Lower lobe of right lung (tissue), 2 donors: ENCODE results near the gene PAAF1. TPM values are rescaled to one million over a fixed set of nuclear protein-coding genes. Genes with fewer than 3 reads are reported as not detected.

Source experiments
- ATAC-seq, 2 donors: fragments of 200-7000 bp; cut with Tn5 transposase; one replicate each; pipeline ENCODE4 v1.9.1; 2020 to 2022; ENCODE audit warnings: mild to moderate bottlenecking in 2 of 2, moderate library complexity in 2 of 2
- DNase-seq: peaks from one replicate; pipeline ENCODE4 v3.0.0-alpha.2; 2020
- H3K27ac ChIP-seq: fragments of 200-600 bp; one replicate; pipeline ENCODE4 v1.8.0; 2022
- H3K27me3 ChIP-seq: fragments of 200-600 bp; one replicate; pipeline ENCODE4 v1.8.0; 2022; ENCODE audit warnings: low read depth
- H3K36me3 ChIP-seq: fragments of 200-600 bp; one replicate; pipeline ENCODE4 v1.8.0; 2022; ENCODE audit warnings: mild to moderate bottlenecking
- H3K4me1 ChIP-seq: fragments of 200-600 bp; one replicate; pipeline ENCODE4 v1.8.0; 2022
- H3K4me3 ChIP-seq: fragments of 200-600 bp; one replicate; pipeline ENCODE4 v1.8.0; 2022; ENCODE audit warnings: mild to moderate bottlenecking
- H3K9me3 ChIP-seq: fragments of 200-600 bp; one replicate; pipeline ENCODE4 v1.8.0; 2022
- intact Hi-C: fragments of 100-400 bp; cut with DNase I; formaldehyde crosslinking; loops from one replicate; pipeline ENCODE4 v1.11.0; 2022
- total RNA-seq: library from RNA; stranded (reverse); fragmentation: NEBNext Ultra II Directional; extraction: Animal tissue kit (Norgen Biotek cat#: 25700); gene quantifications from one replicate; pipeline ENCODE4 v1.2.1, GENCODE V29; 2021
- TF ChIP-seq, protein P1 (sequence below): fragments of 200-600 bp; IDR thresholded peaks from one replicate; pipeline ENCODE4 v1.8.0; 2022; ENCODE audit warnings: antibody characterized with exemption, mild to moderate bottlenecking
- donor health status: DM: no; HTN: yes; CAD: no; lungs with severe emphysema.

The PAAF1 gene
- total RNA-seq, 1 donor from 2014 or later: 15.2 TPM

DNA sequence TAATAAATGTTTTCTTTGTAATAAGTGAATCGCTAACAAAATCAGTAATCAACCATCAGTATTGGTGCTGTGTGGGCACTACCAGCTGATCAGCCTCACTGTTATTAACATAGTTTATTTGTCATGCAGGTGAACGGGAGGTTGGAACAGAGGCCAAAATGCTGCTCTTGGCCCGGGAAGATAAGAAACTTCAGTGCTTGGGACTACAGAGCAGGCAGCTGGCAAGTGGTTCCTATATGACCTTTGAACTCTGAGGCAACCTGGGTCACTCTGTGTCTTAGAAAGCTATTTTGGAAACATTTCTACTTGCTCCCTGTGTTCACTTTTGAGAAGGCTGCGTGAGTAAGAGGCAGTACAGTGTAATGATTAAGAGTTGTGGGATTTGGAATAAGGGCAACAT, 37.5 kb downstream of the PAAF1 start:
- Histone ChIP-seq H3K36me3 (peaks cover 96% of the 10 kb centered on the region), H3K4me1 (no peaks in the 10 kb centered on the region), H3K27ac (no peak overlapping the region), H3K27me3 (no peaks in the 10 kb centered on the region), H3K9me3 (no peaks in the 10 kb centered on the region), H3K4me3 (no peak overlapping the region)
- ATAC-seq (no peak), DNase-seq (no peak)
- intact Hi-C loops: no loop called here
- TF ChIP-seq, protein P1, sequence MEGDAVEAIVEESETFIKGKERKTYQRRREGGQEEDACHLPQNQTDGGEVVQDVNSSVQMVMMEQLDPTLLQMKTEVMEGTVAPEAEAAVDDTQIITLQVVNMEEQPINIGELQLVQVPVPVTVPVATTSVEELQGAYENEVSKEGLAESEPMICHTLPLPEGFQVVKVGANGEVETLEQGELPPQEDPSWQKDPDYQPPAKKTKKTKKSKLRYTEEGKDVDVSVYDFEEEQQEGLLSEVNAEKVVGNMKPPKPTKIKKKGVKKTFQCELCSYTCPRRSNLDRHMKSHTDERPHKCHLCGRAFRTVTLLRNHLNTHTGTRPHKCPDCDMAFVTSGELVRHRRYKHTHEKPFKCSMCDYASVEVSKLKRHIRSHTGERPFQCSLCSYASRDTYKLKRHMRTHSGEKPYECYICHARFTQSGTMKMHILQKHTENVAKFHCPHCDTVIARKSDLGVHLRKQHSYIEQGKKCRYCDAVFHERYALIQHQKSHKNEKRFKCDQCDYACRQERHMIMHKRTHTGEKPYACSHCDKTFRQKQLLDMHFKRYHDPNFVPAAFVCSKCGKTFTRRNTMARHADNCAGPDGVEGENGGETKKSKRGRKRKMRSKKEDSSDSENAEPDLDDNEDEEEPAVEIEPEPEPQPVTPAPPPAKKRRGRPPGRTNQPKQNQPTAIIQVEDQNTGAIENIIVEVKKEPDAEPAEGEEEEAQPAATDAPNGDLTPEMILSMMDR: no peak

DNA sequence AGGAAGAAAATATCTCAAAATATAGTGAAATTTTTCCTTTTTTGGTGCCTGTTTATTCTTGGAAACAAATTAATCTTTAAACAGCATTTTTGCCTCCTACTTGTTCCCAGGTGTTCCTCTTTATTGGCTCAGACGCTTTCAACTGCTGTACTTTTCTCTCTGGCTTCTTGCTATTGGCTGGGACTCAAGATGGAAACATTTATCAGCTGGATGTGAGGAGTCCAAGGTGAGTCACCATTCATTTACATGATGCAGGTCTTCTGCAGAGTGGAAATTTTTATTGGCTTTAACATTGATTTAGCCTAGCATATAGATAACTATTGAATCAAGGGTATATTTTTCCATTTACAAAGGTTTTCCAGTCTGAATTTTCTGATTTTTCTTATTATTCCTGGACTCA, 39.6 kb downstream of the PAAF1 start:
- intact Hi-C loops: no loop called here

DNA sequence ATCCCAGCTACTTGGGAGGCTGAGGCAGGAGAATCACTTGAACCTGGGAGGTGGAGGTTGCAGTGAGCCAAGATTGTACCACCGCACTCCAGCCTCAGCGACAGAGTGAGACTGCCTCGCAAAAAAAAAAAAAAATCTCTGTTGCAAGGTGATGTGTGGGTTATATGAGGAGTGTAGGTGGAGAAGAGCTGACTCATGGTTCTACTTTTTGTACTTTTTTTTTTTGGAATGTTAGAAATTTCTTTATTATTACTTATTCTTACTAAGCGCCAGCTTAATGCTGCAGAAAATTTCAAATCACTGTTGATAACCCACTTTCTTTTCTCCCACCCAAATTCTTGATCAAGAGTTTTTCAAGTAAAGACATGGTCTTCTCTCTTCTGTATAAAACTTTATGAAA, 44.4 kb downstream of the PAAF1 start:
- TF ChIP-seq, protein P1: no peak
- H3K4me1 ChIP-seq: no peaks in the 10 kb centered on the region
- intact Hi-C loops: no loop called here
- H3K9me3 ChIP-seq: no peaks in the 10 kb centered on the region
- H3K27ac ChIP-seq: no peak overlapping the region
- ATAC-seq (no peak), DNase-seq (no peak)
- no peaks in the 10 kb centered on the region for H3K27me3 ChIP-seq
- no peak overlapping the region for H3K4me3 ChIP-seq
- H3K36me3 ChIP-seq: peaks cover 81% of the 10 kb centered on the region

More for the DNA sequence above, 39.6 kb downstream of the PAAF1 start:
- H3K36me3 ChIP-seq: peaks cover 95% of the 10 kb centered on the region
- no peak overlapping the region for H3K4me3 ChIP-seq
- TF ChIP-seq, protein P1: no peak
- H3K27ac ChIP-seq: no peak overlapping the region
- no peak for ATAC-seq
- H3K27me3 ChIP-seq: no peaks in the 10 kb centered on the region
- no peak for DNase-seq
- H3K4me1 ChIP-seq: no peaks in the 10 kb centered on the region
- no peaks in the 10 kb centered on the region for H3K9me3 ChIP-seq

DNA sequence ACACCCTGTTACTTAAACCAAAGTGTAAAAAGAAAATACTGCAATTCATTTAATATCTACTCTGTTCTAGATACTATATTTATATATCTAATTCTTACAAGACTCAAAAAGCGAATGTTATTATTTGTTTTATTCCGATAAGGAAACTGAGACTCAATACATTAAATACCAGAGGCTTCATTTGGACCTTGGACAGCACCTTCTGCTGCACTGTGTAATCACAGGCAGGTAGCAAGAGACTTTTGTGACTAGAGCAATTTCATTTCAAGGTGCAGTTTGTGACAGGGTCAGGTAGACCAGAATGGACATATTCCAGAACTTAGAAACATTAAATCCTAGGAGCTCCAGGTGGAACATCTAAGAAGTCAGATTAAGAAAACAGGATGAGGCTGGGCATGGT, 52.6 kb downstream of the PAAF1 start:
- ATAC-seq (no peak), DNase-seq (no peak)
- intact Hi-C loops: no loop called here
- peaks cover 83% of the 10 kb centered on the region for H3K36me3 ChIP-seq
- H3K9me3 ChIP-seq: no peaks in the 10 kb centered on the region
- H3K4me1 ChIP-seq: no peaks in the 10 kb centered on the region
- H3K27ac ChIP-seq: no peak overlapping the region
- no peaks in the 10 kb centered on the region for H3K27me3 ChIP-seq
- no peak overlapping the region for H3K4me3 ChIP-seq
- TF ChIP-seq, protein P1: no peak

DNA sequence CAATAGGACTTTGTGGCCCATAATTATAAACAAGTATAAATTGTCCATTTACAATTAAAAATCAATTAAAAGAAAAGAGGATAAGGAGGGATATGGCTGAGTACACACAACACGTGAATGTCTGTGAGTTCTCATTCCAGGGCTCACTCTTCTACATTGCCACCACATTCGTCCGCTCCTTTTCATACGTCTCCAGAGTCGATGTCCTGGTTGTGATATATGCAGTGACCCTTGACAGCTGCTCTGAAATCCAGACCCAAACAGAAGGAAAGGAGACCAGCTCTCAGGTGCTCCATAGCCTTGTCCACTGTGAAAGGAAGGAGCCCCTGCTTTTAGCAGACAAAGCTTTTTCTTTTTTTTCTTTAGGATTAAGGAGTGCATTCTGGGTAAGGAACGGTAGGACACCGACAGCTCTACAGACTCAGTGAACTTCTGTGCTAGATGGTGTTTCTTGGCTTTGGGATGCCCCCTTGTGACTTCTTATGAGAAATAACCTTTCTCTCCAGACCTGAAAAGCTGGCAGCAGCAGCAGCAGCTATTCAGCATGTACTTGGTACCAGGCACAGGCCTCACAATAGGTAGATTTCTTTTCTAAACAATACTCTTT, 54.3 kb downstream of the PAAF1 start:
- intact Hi-C loops: no loop called here
- Histone ChIP-seq H3K4me3 (no peak overlapping the region), H3K27ac (no peak overlapping the region), H3K36me3 (peaks cover 71% of the 10 kb centered on the region), H3K9me3 (no peaks in the 10 kb centered on the region), H3K27me3 (no peaks in the 10 kb centered on the region), H3K4me1 (no peaks in the 10 kb centered on the region)
- TF ChIP-seq, protein P1: no peak
- DNase-seq (no peak), ATAC-seq (peak; percentile 64 to 69)
